ENCODE measurements around the gene NR1D1. TPM values are rescaled to one million over a fixed set of nuclear protein-coding genes. Genes with fewer than 3 reads are reported as not detected.

The NR1D1 gene
- total and polyA plus RNA-seq, 2 of the 13 experiments (the other 11 are each of a cell fraction or from before 2014, with no cell fraction given): 2.1 to 2.7 TPM

DNA sequence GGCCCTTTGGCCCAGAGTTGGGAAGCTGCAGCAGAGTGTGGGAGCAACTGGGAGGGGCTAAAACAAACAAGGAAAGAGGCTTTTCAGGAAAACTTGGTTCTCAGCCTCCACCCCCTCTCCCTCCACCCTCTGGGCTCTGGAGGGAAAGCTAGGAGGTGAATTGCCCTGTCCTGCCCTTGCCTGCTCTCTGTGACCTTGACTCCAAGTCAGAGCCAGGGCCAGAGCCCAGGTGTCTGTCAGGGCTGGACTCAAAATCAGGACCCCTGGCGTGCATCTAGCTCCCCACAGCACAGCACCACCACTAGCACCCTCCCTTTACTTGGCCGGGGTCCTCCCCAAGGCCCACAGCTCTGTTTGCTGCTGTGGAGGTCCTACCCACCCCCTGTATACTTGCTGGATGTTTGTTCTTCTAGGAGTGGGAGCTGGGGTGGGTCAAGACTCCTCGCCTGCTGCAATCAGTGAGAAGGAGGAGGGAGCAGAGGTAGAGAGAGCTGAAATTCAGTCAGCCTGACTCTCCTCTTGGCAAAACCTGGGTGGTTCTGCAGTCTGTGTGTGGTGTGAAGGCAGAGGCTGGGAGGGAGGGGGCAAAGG lies 2.8 kb upstream of the NR1D1 start (continued):
- TF ChIP-seq IKZF5 (CRISPR knock-in tag; IDR thresholded peaks at IDR 0.05): peak; percentile 44; the same call in 1 of the 2 replicates
- 0 out of 4 replicates have a peak, but pooled peaks of 1 of the 2 experiments have one; percentile 36 for TF ChIP-seq KLF16 (CRISPR knock-in tag; IDR thresholded peaks at IDR 0.05)
- no peak for TF ChIP-seq RBAK (CRISPR knock-in tag; IDR thresholded peaks at IDR 0.05)
- no peak for TF ChIP-seq ASH2L (IDR thresholded peaks at IDR 0.05; ENCODE audit: insufficient read length, low read depth, low read length)
- TF ChIP-seq TAF1 (CRISPR knock-in tag; IDR thresholded peaks at IDR 0.05): peak; percentile 29
- peak; percentile 54; the same call in 1 of the 2 replicates for TF ChIP-seq MTA1 (CRISPR knock-in tag; IDR thresholded peaks at IDR 0.05; ENCODE audit: borderline replicate concordance)
- TF ChIP-seq KDM2A (CRISPR knock-in tag; IDR thresholded peaks at IDR 0.05; ENCODE audit: borderline replicate concordance, low read depth): 0 out of 2 replicates have a peak, but pooled peaks have one; percentile 15
- peak; percentile 22; the same call in 1 of the 2 replicates for TF ChIP-seq NR2F6 (IDR thresholded peaks at IDR 0.05)
- TF ChIP-seq NR2F6 (CRISPR knock-in tag; IDR thresholded peaks at IDR 0.05): peak; percentile 44; the same call in 1 of the 2 replicates
- no peak for TF ChIP-seq GTF3A (CRISPR knock-in tag; conservative IDR thresholded peaks at IDR 0.05)
- TF ChIP-seq SIX1 (CRISPR knock-in tag; IDR thresholded peaks at IDR 0.05; ENCODE audit: borderline replicate concordance): no peak
- TF ChIP-seq, protein P1, sequence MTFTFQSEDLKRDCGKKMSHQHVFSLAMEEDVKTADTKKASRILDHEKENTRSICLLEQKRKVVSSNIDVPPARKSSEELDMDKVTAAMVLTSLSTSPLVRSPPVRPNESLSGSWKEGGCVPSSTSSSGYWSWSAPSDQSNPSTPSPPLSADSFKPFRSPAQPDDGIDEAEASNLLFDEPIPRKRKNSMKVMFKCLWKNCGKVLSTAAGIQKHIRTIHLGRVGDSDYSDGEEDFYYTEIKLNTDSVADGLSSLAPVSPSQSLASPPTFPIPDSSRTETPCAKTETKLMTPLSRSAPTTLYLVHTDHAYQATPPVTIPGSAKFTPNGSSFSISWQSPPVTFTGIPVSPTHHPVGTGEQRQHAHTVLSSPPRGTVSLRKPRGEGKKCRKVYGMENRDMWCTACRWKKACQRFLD (CRISPR knock-in tag; IDR thresholded peaks at IDR 0.05; ENCODE audit: borderline replicate concordance): no peak
- TF ChIP-seq ZNF530 (CRISPR knock-in tag; IDR thresholded peaks at IDR 0.05; ENCODE audit: low read depth): no peak
- no peak for TF ChIP-seq KDM5A (IDR thresholded peaks at IDR 0.05; ENCODE audit: borderline replicate concordance, low read length)
- TF ChIP-seq, protein P2, sequence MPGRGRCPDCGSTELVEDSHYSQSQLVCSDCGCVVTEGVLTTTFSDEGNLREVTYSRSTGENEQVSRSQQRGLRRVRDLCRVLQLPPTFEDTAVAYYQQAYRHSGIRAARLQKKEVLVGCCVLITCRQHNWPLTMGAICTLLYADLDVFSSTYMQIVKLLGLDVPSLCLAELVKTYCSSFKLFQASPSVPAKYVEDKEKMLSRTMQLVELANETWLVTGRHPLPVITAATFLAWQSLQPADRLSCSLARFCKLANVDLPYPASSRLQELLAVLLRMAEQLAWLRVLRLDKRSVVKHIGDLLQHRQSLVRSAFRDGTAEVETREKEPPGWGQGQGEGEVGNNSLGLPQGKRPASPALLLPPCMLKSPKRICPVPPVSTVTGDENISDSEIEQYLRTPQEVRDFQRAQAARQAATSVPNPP (CRISPR knock-in tag; IDR thresholded peaks at IDR 0.05): no peak
- TF ChIP-seq DNMT3B (CRISPR knock-in tag; conservative IDR thresholded peaks at IDR 0.05): 0 out of 2 replicates have a peak, but pooled peaks have one; percentile 41
- no peak for TF ChIP-seq SRSF1 (optimal IDR thresholded peaks at IDR 0.05; ENCODE audit: low read depth, low read length)
- no peak for TF ChIP-seq NFIB (CRISPR knock-in tag; IDR thresholded peaks at IDR 0.05; ENCODE audit: borderline replicate concordance)
- no peak for TF ChIP-seq SP4 (CRISPR knock-in tag; IDR thresholded peaks at IDR 0.05)
- no peak for TF ChIP-seq NR2C2 (CRISPR knock-in tag; IDR thresholded peaks at IDR 0.05; ENCODE audit: borderline replicate concordance)
- no peak for TF ChIP-seq NPAS2 (CRISPR knock-in tag; IDR thresholded peaks at IDR 0.05; ENCODE audit: borderline replicate concordance)
- TF ChIP-seq HIC2 (CRISPR knock-in tag; IDR thresholded peaks at IDR 0.05; ENCODE audit: low read depth): 0 out of 2 replicates have a peak, but pooled peaks have one; percentile 13
- no peak for TF ChIP-seq ZIK1 (CRISPR knock-in tag; IDR thresholded peaks at IDR 0.05; ENCODE audit: borderline replicate concordance, low read depth)
- no peak for TF ChIP-seq EEA1 (CRISPR knock-in tag; IDR thresholded peaks at IDR 0.05; ENCODE audit: borderline replicate concordance)
- no peak for TF ChIP-seq CHCHD3 (CRISPR knock-in tag; IDR thresholded peaks at IDR 0.05)
